Stimulated activated CD4-positive, alpha-beta T cell treated with anti-CD3 and anti-CD28 coated beads, Interleukin-1b, Interleukin-23, amount 100 ng/mL, for 4 hours (primary cell): ENCODE measurements around the gene FES.
"Not testable (repeated sequence)": the region's sequence is repeated elsewhere in the genome, so short reads cannot be mapped to it uniquely, and the experiment has no call there.

ENCODE experiments used
- DNase-seq, 2 donors: peaks; one replicate each; pipeline ENCODE4 v3.0.0-alpha.2; 2020; ENCODE audit warnings: low read depth in 2 of 2

The FES gene

GRCh38 chr15:90860942-90861675 is 23.2 kb upstream of the FES start:
- no peak for DNase-seq

- no peak for DNase-seq
Measured at GRCh38 chr15:90862487-90862886, 21.8 kb upstream of the FES start.

GRCh38 chr15:90862964-90863778 is 21.1 kb upstream of the FES start:
- DNase-seq = no peak

GRCh38 chr15:90863987-90864386 is 20.3 kb upstream of the FES start:
- no peak for DNase-seq

- no peak for DNase-seq
Measured at GRCh38 chr15:90864507-90864906, 19.8 kb upstream of the FES start.

GRCh38 chr15:90865702-90866101 is 18.6 kb upstream of the FES start:
- DNase-seq = no peak

DNA sequence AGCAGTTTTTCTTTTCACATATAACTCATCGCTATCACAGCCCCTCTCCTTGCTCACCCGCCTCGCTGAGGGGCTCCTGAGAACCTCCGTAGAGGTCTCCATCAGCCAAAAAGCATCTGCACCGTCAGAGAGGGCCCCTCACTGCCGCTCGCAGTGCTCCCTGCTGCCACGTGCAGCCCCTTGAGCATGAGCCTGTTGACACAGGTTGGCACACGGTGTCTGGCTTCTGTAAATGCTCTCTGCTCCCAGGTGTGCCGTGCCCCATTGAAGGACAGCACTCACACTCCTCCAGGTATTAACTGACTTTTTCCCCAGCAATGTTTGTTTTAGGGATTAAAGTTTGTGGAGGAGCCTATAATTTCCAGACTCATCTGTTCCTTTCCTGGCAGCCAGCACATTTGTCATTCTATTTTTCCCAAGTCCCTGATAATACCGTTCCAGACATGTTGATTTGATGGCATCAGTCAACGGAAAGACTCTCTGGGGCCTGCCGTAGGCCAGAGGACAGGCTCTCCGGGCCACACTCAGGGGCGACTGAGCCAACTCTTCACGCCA is 18.1 kb upstream of the FES start:
- no peak for DNase-seq

DNA sequence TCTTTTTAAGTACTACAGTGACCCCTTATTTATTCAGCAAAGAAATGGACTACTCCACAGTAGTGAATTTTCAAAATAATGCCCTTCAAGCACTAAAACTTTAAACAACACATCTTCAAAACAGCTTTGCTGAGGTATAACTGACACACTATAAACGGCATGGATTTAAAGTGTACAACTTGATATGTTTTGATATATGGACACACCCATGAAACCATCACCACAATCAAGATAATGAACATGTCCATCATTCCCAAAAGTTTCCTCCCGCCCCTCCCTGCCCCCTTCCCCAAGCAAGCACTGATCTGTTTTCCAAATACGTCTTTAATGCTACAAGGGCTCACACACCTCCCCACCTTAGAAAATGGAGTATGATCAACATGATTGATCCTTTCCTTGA is 17.5 kb upstream of the FES start:
- no peak for DNase-seq

GRCh38 chr15:90868261-90868689 is 16.0 kb upstream of the FES start, which contains the start of gene FURIN:
FURIN (plus strand) TSS chr15:90868588; CDS start chr15:90875741, 7,153 bp downstream.
- DNase-seq = no peak

GRCh38 chr15:90869140-90869541 is 15.2 kb upstream of the FES start:
- no peak for DNase-seq

GRCh38 chr15:90869601-90870353 is 14.5 kb upstream of the FES start:
- peak in 1 of 2 donors; percentile 23 for DNase-seq

DNA sequence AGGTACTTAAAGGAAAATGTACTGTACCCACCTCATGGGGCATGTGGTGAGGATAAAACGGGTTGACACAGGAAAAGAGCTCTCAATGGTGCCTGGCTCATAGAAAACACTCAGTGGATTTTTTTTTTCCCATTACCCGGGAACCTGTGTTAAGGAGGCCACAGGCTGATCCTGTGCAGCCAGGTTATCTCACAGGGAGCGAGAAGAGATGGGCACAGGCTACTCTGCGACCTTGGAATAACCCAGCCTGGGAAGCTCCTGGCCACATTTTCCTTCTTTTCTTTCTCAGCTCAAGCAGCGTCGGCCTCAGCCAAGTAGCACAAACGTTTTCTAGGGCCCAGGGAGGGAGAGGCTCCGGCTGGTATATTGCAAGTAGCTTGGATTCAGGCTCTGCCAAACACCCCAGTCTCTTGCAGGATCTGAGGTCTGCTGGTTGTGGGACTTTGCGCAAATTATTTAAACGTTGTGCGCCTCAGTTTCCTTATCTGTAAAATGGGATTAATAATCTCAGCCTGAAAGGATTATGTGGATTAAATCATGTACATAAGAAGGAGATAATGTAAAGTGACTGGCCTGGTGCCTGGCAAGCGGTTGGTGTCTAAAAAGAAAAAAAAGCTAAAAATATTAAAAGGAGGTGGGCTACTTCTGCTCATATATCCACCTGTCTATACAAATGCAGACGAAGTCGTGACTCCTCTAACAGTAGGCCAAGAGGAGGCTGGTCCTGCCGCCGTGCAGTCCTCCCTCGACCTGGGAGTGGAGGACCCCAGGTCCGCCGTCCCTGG is 13.8 kb upstream of the FES start:
- no peak for DNase-seq

DNA sequence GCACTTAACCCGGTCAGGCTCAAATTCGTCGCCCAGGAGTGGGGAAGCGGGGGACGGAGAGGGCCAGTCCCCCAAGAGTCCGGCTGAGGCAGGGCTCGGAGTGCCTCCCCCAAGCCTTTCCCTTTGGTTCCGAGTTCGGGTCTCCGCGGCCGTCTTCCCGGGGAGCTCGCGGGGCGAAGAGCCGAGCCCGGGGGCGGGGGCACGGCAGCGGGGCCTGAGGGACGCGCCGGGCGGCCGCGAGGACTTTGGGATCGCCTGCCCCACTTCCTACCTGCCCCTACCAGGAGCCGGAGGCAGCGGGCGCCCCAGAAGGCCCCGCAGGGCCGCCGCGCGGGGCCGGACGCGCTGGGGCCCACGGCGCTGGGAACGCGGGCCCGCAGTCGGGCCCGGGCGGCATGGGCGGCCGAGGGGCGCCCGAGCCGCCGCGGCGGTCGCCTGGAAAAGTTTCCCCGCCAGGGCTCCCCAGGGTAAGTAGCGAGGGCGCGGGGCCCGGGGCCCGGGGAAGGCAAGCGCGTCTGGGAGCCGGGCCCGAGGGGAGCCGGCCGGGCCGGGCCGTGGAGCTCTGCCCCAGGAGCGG is 13.1 kb upstream of the FES start:
- DNase-seq = peak in 1 of 2 donors; percentile 39

GRCh38 chr15:90871716-90872485 is 12.4 kb upstream of the FES start:
- peak in 1 of 2 donors; percentile 37 for DNase-seq

- peak in 1 of 2 donors; percentile 41 for DNase-seq
Measured at GRCh38 chr15:90872486-90873184, 11.7 kb upstream of the FES start.

DNA sequence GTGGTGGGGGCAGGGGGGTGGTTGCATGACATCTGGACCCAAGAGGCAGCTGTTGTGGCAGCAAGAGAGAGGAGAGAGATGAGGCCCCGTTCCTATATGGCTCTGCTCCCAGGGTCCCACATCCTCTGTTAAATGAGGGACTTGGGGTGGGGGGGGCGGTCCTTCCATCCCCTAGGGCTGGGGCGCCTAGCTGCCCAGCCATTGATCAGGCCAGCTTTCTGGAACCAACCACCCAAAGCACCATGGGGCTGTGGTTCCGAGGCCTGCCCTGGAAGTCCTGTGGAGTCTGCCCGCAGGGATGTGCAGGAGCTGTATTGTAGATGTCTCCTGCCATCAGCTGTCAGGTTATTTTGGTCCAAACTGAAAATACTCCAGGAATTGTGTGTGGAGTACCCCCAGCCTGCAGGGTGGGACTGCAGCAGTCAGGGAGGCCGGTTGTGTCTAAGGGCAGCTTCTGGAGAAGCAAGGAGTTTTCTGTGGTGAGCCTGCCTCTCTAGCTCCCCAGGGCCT is 10.8 kb upstream of the FES start:
- DNase-seq = no peak

- DNase-seq = no peak
Measured at GRCh38 chr15:90873998-90874605, 10.2 kb upstream of the FES start.

- not testable (repeated sequence) for DNase-seq
Measured at GRCh38 chr15:90874986-90875385, 9.3 kb upstream of the FES start.

DNA sequence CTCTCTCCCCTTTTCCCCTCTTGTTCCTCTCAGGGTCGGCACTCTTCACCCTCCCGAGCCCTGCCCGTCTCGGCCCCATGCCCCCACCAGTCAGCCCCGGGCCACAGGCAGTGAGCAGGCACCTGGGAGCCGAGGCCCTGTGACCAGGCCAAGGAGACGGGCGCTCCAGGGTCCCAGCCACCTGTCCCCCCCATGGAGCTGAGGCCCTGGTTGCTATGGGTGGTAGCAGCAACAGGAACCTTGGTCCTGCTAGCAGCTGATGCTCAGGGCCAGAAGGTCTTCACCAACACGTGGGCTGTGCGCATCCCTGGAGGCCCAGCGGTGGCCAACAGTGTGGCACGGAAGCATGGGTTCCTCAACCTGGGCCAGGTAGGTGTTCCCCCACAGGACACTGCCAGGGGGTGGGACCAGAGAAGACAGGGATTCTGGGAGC is 8.7 kb upstream of the FES start:
- no peak for DNase-seq
